VCaP (cell line): ENCODE results near the gene MTFR1L.

Experiments used
- H3K27ac ChIP-seq: fragments of 450-650 bp; 2 replicates; pipeline ENCODE4 v1.5.1; 2017
- CTCF ChIP-seq: fragments of 450-650 bp; conservative IDR thresholded peaks from 2 replicates; pipeline ENCODE4 v1.5.1; 2017; ENCODE audit warnings: mild to moderate bottlenecking, moderate library complexity

The MTFR1L gene

DNA sequence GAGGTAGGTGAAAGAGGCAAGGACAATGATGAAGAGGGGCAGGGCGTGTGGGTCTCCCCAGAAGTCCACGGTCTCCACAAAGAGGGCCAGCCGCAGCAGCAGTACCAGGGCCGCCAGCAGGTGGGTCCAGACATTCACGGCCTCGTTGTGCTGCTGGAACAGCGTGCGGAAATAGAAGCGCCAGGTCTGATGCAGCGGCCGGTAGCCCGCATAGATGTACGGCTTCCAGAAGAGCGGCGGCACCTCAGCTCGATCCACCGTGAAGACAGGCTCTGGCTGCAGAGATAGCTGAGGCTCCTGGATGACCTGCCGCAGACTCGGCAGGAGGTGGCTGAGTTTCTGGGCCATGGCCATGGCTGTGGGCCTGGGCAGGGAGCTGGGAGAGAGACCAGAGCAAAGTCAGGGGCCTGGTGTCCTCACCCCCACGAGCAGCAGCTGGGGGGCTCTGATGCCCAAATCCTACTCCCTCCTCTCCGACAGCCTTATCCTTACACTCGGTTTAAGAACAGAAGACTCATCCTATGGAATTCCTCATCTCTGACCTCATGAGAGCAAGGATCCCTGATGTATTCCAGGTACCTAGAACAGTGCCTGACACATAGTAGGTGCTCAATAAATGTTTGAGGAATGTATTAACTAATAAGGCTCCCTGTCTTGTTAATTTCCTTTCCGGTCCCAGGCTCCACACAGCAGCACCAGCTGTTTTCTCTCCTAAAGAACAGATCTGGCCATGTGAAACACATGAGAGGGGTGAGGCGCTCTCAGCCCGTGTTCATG lies 43.9 kb downstream of the MTFR1L start:
- TF ChIP-seq CTCF = no peak

DNA sequence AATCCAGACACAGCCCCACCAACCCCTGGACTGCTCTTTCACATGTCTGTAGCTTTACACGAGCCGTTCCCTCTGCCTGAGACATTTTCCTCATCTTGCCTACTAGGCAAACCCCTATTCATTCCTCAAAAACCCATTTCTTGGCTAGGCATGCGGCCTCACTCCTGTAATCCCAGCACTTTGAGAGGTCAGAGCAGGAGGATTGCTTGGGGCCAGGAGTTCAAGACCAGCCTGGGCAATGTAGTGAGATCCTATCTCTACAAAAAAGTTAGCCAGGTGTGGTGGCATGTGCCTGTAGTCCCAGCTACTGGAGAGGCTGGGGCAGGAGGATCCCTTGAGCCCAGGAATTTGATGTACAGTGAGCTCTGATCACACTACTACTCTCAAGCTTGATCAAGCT lies 44.7 kb downstream of the MTFR1L start:
- no peak for TF ChIP-seq CTCF
- H3K27ac ChIP-seq = no peak overlapping the region

More for the DNA sequence above, 43.9 kb downstream of the MTFR1L start:
- H3K27ac ChIP-seq = no peak overlapping the region

DNA sequence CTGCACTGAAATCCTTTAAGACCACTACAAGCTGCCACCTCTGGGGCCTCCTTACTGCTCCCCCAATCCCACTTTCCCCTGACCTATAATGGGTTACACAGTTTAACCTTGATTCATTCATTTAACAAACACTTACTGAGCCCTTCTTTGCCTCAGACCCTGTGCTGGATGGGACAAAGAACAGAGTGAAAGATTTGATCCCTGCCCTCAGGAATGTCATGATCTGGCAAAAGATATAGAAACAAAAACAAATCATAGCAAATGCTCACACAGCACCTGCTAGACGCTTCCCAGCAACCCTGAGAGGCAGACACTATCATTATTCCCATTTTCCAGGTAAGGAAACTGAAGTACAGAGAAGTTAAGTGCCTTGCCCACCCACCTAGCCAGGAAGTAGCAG lies 46.5 kb downstream of the MTFR1L start:
- no peak for TF ChIP-seq CTCF
- H3K27ac ChIP-seq = peak overlapping the region; percentile 97

DNA sequence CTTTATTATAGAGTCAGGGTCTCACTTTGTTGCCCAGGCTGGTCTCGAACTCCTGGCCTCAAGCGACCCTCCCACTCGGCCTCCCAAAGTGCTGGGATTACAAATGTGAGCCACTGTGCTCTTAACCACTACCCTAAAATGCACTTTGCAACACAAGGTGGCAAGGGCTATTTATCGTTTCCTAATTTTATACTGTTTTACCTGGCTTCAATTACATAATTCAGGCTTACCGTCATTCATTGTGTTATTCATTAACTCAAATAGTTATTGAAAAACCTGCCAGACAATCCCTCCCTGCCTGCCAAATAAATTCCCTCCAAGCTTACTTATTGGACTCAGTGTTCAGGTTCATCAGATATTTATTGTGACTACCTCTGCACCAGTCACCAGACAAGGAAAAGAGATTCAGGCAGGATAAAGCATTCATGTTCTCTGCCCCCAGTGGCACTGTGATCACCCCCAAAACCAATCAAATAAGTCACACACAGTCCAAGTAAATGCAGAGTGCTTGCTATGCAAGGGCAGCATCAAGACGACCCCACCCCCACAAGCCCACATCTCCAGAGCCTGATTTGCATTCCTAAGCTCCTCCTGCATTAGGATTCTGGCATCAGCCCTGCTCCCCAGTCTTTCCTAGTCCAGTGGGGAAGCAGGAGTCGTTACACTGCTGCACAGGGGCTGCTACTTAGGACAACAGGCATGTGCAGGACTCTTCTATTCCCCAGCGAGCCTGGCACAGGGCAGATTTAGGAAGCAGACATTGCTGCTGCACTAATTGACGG lies 47.6 kb downstream of the MTFR1L start:
- TF ChIP-seq CTCF = no peak
- H3K27ac ChIP-seq = peak overlapping the region; percentile 97

DNA sequence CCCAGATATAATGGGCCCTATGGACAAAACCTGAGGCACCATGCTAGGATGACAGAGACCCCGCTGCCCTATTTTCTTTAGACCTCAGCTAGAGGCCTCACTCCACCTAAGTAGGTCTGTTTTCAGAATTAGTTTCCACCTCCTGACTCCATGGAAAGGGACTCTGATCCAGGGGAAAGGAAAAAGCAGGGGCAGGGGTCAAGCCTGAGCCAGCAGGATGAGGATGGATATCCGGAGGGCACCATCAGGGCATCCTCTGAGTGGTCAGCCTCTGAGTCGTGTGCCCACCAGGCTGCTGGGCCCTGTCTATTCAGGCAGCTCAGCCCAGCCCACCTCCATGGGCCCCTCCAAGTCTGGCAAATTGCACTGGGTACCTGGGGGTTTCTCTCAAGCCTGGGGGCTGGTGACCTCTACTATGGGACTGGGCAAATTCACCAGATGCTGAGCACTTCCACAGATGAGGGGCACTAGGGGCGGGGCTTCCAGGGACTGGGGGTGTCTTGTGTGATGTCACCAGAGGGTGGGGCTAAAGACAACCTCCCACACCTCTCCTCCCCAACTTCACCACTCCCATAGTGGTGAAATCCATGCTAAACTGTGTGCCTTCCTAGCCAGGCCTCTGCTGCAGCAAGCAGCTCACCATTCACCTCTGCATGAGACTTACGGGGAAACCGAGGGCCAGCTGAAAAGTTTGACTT lies 50.3 kb downstream of the MTFR1L start:
- TF ChIP-seq CTCF = no peak
- peak overlapping the region; percentile 97 for H3K27ac ChIP-seq

- H3K27ac ChIP-seq = peak overlapping the region; percentile 97
Measured at GRCh38 chr1:25870614-25871013, 50.9 kb downstream of the MTFR1L start.

More at GRCh38 chr1:25870614-25871013, 50.9 kb downstream of the MTFR1L start:
- TF ChIP-seq CTCF = no peak
